Measurements from ENCODE around the gene SLC25A20. TPM values are rescaled to one million over a fixed set of nuclear protein-coding genes. Genes with fewer than 3 reads are reported as not detected.
A peak's percentile ranks its signal among the peaks of the same experiment; 100 is the strongest.

SLC25A20 gene
- polyA plus RNA-seq, 1 donor (not counting 4 experiments of a cell fraction or from before 2014, with no cell fraction given), result 22.4 TPM

GRCh38 chr3:48877671-48878070 lies 21.0 kb downstream of the SLC25A20 start:
- H3K4me1 ChIP-seq (ENCODE audit: control insufficient read depth, extremely low read depth, insufficient read depth, low read length), result no peaks in the 10 kb centered on the region
- FAIRE-seq (no peak), DNase-seq (ENCODE audit: low read depth, low spot score) (no peak)
- H3K4me2 ChIP-seq (ENCODE audit: control insufficient read depth, extremely low read depth, insufficient read depth, low read depth, low read length), result no peak overlapping the region
- no peaks in the 10 kb centered on the region for H3K9me3 ChIP-seq (ENCODE audit: control insufficient read depth, low read depth, low read length)
- H3K9ac ChIP-seq (ENCODE audit: control insufficient read depth, extremely low read depth, insufficient read depth, low read length), result no peak overlapping the region
- no peak for TF ChIP-seq EZH2 (IDR thresholded peaks at IDR 0.05; ENCODE audit: low read length)
- no peaks in the 10 kb centered on the region for H3K27me3 ChIP-seq (ENCODE audit: control insufficient read depth, extremely low read depth, insufficient read depth, low read length)
- no peak overlapping the region for H3K27ac ChIP-seq (ENCODE audit: control insufficient read depth, insufficient read depth, low read length)
- no peaks in the 10 kb centered on the region for H3K9me1 ChIP-seq (ENCODE audit: control insufficient read depth, extremely low read depth, insufficient read depth, low read length)
- H4K20me1 ChIP-seq (ENCODE audit: control insufficient read depth, extremely low read depth, insufficient read depth, low read length), result no peaks in the 10 kb centered on the region
- no peak overlapping the region for H3K4me3 ChIP-seq (ENCODE audit: control insufficient read depth in 2 of 3, extremely low read depth in 1 of 3, insufficient read depth in 2 of 3, low read depth in 1 of 3, low read length in 3 of 3)
- no peaks in the 10 kb centered on the region for H3K79me2 ChIP-seq (ENCODE audit: control insufficient read depth, insufficient read depth, low read length)
- H2AFZ ChIP-seq (ENCODE audit: control insufficient read depth, low read length), result no peak overlapping the region
- dilution Hi-C loops (cut with MboI; ENCODE audit: extremely low pct_ligation_motif_present, low sequenced_read_pairs), result no loop called here
- no peaks in the 10 kb centered on the region for H3K36me3 ChIP-seq (ENCODE audit: control insufficient read depth in 2 of 2, extremely low read depth in 1 of 2, insufficient read depth in 2 of 2, low read length in 2 of 2)

- Histone ChIP-seq H3K9ac (ENCODE audit: control insufficient read depth, extremely low read depth, insufficient read depth, low read length) (no peak overlapping the region), H3K79me2 (ENCODE audit: control insufficient read depth, insufficient read depth, low read length) (no peaks in the 10 kb centered on the region), H4K20me1 (ENCODE audit: control insufficient read depth, extremely low read depth, insufficient read depth, low read length) (no peaks in the 10 kb centered on the region), H3K27ac (ENCODE audit: control insufficient read depth, insufficient read depth, low read length) (peak overlapping the region; percentile 6), H3K4me2 (ENCODE audit: control insufficient read depth, extremely low read depth, insufficient read depth, low read depth, low read length) (peak overlapping the region; percentile 60), H3K27me3 (ENCODE audit: control insufficient read depth, extremely low read depth, insufficient read depth, low read length) (no peaks in the 10 kb centered on the region), H3K4me1 (ENCODE audit: control insufficient read depth, extremely low read depth, insufficient read depth, low read length) (peaks cover 12% of the 10 kb centered on the region), H3K9me3 (ENCODE audit: control insufficient read depth, low read depth, low read length) (no peaks in the 10 kb centered on the region), H3K4me3 (ENCODE audit: control insufficient read depth in 2 of 3, extremely low read depth in 1 of 3, insufficient read depth in 2 of 3, low read depth in 1 of 3, low read length in 3 of 3) (no peak overlapping the region), H2AFZ (ENCODE audit: control insufficient read depth, low read length) (peak overlapping the region; percentile 4), H3K9me1 (ENCODE audit: control insufficient read depth, extremely low read depth, insufficient read depth, low read length) (no peaks in the 10 kb centered on the region), H3K36me3 (ENCODE audit: control insufficient read depth in 2 of 2, extremely low read depth in 1 of 2, insufficient read depth in 2 of 2, low read length in 2 of 2) (peaks cover 2 to 5% of the 10 kb centered on the region in 2 experiments)
- dilution Hi-C loops (cut with MboI; ENCODE audit: extremely low pct_ligation_motif_present, low sequenced_read_pairs), result no loop called here
- DNase-seq (ENCODE audit: low read depth, low spot score) (no peak), FAIRE-seq (no peak)
- TF ChIP-seq CTCF (optimal IDR thresholded peaks at IDR 0.05 in 1 of 3, IDR thresholded peaks at IDR 0.05 in 1 of 3, conservative IDR thresholded peaks at IDR 0.05 in 1 of 3; ENCODE audit: extremely low read depth in 1 of 3, insufficient read depth in 2 of 3, low read length in 3 of 3) (no peak), EZH2 (IDR thresholded peaks at IDR 0.05; ENCODE audit: low read length) (no peak)
These were observed 35.6 kb downstream of the SLC25A20 start for GRCh38 chr3:48863122-48863521.

GRCh38 chr3:48859206-48859605 lies 39.5 kb downstream of the SLC25A20 start:
- Histone ChIP-seq H3K27ac (ENCODE audit: control insufficient read depth, insufficient read depth, low read length) (no peak overlapping the region), H3K36me3 (ENCODE audit: control insufficient read depth in 2 of 2, extremely low read depth in 1 of 2, insufficient read depth in 2 of 2, low read length in 2 of 2) (peaks cover 2 to 5% of the 10 kb centered on the region in 2 experiments), H3K9me1 (ENCODE audit: control insufficient read depth, extremely low read depth, insufficient read depth, low read length) (no peaks in the 10 kb centered on the region), H3K4me2 (ENCODE audit: control insufficient read depth, extremely low read depth, insufficient read depth, low read depth, low read length) (no peak overlapping the region), H3K79me2 (ENCODE audit: control insufficient read depth, insufficient read depth, low read length) (no peaks in the 10 kb centered on the region), H3K9me3 (ENCODE audit: control insufficient read depth, low read depth, low read length) (no peaks in the 10 kb centered on the region), H2AFZ (ENCODE audit: control insufficient read depth, low read length) (no peak overlapping the region), H3K9ac (ENCODE audit: control insufficient read depth, extremely low read depth, insufficient read depth, low read length) (no peak overlapping the region), H3K4me1 (ENCODE audit: control insufficient read depth, extremely low read depth, insufficient read depth, low read length) (peaks cover 12% of the 10 kb centered on the region), H3K27me3 (ENCODE audit: control insufficient read depth, extremely low read depth, insufficient read depth, low read length) (no peaks in the 10 kb centered on the region), H4K20me1 (ENCODE audit: control insufficient read depth, extremely low read depth, insufficient read depth, low read length) (no peaks in the 10 kb centered on the region), H3K4me3 (ENCODE audit: control insufficient read depth in 2 of 3, extremely low read depth in 1 of 3, insufficient read depth in 2 of 3, low read depth in 1 of 3, low read length in 3 of 3) (no peak overlapping the region)
- FAIRE-seq (no peak), DNase-seq (ENCODE audit: low read depth, low spot score) (no peak)
- no peak for TF ChIP-seq EZH2 (IDR thresholded peaks at IDR 0.05; ENCODE audit: low read length)
- TF ChIP-seq CTCF (optimal IDR thresholded peaks at IDR 0.05 in 1 of 3, IDR thresholded peaks at IDR 0.05 in 1 of 3, conservative IDR thresholded peaks at IDR 0.05 in 1 of 3; ENCODE audit: extremely low read depth in 1 of 3, insufficient read depth in 2 of 3, low read length in 3 of 3), result no peak
- dilution Hi-C loops (cut with MboI; ENCODE audit: extremely low pct_ligation_motif_present, low sequenced_read_pairs), result no loop called here
